CD14-positive monocyte (primary cell): Measurements from ENCODE around the gene ULBP3. TPM values are rescaled to one million over a fixed set of nuclear protein-coding genes. Genes with fewer than 3 reads are reported as not detected.

Experiments used
- DNase-seq, 3 donors: peaks; one replicate each; pipeline ENCODE4 v3.0.0-alpha.2; 2011 to 2022
- H2AFZ ChIP-seq: 2 replicates; pipeline ENCODE4 v1.6.0; 2012; ENCODE audit warnings: mild to moderate bottlenecking, low read depth, low read length, inconsistent platforms; ENCODE audit not compliant: insufficient read depth, poor library complexity, severe bottlenecking
- H3K27ac ChIP-seq, 2 donors: 1 replicate in 1 of 2; 2 replicates in 1 of 2; pipeline ENCODE4 v1.5.1; 2012 to 2013; ENCODE audit warnings: low read length in 2 of 2, control low read depth in 1 of 2, inconsistent platforms in 1 of 2, low read depth in 1 of 2, mild to moderate bottlenecking in 1 of 2
- H3K27me3 ChIP-seq, 2 donors: one replicate each; pipeline versions ENCODE4 v1.6.0 to v1.6.1; 2011 to 2013; ENCODE audit warnings: low read length in 2 of 2; ENCODE audit not compliant: control insufficient read depth in 2 of 2, insufficient read depth in 2 of 2
- H3K36me3 ChIP-seq, 2 donors: replicated peaks in 1 of 2; 1 replicate in 1 of 2; 2 replicates in 1 of 2; pipeline versions ENCODE4 v1.5.1 to v1.6.1; 2012 to 2013; ENCODE audit warnings: low read length in 2 of 2, control low read depth in 1 of 2, inconsistent platforms in 1 of 2, mild to moderate bottlenecking in 1 of 2; ENCODE audit not compliant: insufficient read depth in 2 of 2, control insufficient read depth in 1 of 2
- H3K4me1 ChIP-seq, 2 donors: 1 replicate in 1 of 2; 2 replicates in 1 of 2; pipeline versions ENCODE4 v1.5.1 to v1.6.1; 2012 to 2013; ENCODE audit warnings: low read length in 2 of 2, control low read depth in 1 of 2, inconsistent platforms in 1 of 2, mild to moderate bottlenecking in 1 of 2, moderate library complexity in 1 of 2; ENCODE audit not compliant: insufficient read depth in 2 of 2, control insufficient read depth in 1 of 2
- H3K4me2 ChIP-seq: replicated peaks from 2 replicates; pipeline ENCODE3; 2012; ENCODE audit warnings: low read length, moderate library complexity, mild to moderate bottlenecking; ENCODE audit not compliant: poor library complexity, severe bottlenecking; ENCODE audit errors: extremely low read depth
- H3K4me3 ChIP-seq, 3 experiments: fragments of 200-600 bp in 1 of 3; sonication (generic) in 1 of 3; replicated peaks in 1 of 3; 1 replicate in 2 of 3; 2 replicates in 1 of 3; pipeline ENCODE4 v1.5.1; 2011 to 2013; ENCODE audit warnings: low read length in 3 of 3, mild to moderate bottlenecking in 3 of 3, control low read depth in 2 of 3, low read depth in 2 of 3, inconsistent platforms in 1 of 3, moderate library complexity in 1 of 3
- H3K79me2 ChIP-seq: 2 replicates; pipeline ENCODE4 v1.6.0; 2012; ENCODE audit warnings: mild to moderate bottlenecking, control low read depth, inconsistent platforms, low read length, moderate library complexity; ENCODE audit not compliant: insufficient read depth
- H3K9ac ChIP-seq: 2 replicates; pipeline ENCODE4 v1.6.0; 2017; ENCODE audit warnings: low read length, mild to moderate bottlenecking; ENCODE audit not compliant: insufficient read depth, poor library complexity, severe bottlenecking
- H3K9me3 ChIP-seq, 2 donors: replicated peaks in 1 of 2; 1 replicate in 1 of 2; 2 replicates in 1 of 2; pipeline versions ENCODE4 v1.5.1 to v1.6.1; 2012 to 2013; ENCODE audit warnings: low read length in 2 of 2, control low read depth in 1 of 2; ENCODE audit not compliant: control insufficient read depth in 1 of 2, insufficient read depth in 1 of 2
- H4K20me1 ChIP-seq: 2 replicates; pipeline ENCODE4 v1.6.0; 2012; ENCODE audit warnings: mild to moderate bottlenecking, low read length, control low read depth, moderate library complexity; ENCODE audit not compliant: insufficient read depth
- H3K27ac Mint-ChIP-seq, 7 donors: one replicate each; pipeline ENCODE4 v1.8.0; 2020; ENCODE audit warnings: mild to moderate bottlenecking in 7 of 7, mixed read lengths in 7 of 7, moderate library complexity in 6 of 7, inconsistent platforms in 2 of 7
- H3K27me3 Mint-ChIP-seq, 3 donors: one replicate each; pipeline ENCODE4 v1.8.0; 2021 to 2022; ENCODE audit warnings: low read depth in 3 of 3, mild to moderate bottlenecking in 3 of 3, mixed read lengths in 3 of 3, moderate library complexity in 3 of 3, inconsistent platforms in 1 of 3
- H3K36me3 Mint-ChIP-seq, 2 donors: one replicate each; pipeline ENCODE4 v1.8.0; 2020; ENCODE audit warnings: mixed read lengths in 2 of 2, inconsistent platforms in 1 of 2, mild to moderate bottlenecking in 1 of 2
- H3K4me1 Mint-ChIP-seq: one replicate; pipeline ENCODE4 v1.8.0; 2020; ENCODE audit warnings: mild to moderate bottlenecking, mixed read lengths
- H3K4me3 Mint-ChIP-seq, 2 donors: one replicate each; pipeline ENCODE4 v1.8.0; 2020; ENCODE audit warnings: mild to moderate bottlenecking in 2 of 2, mixed read lengths in 2 of 2, moderate library complexity in 1 of 2
- H3K9me3 Mint-ChIP-seq, 7 donors: one replicate each; pipeline ENCODE4 v1.8.0; 2020 to 2022; ENCODE audit warnings: mixed read lengths in 7 of 7, mild to moderate bottlenecking in 6 of 7, moderate library complexity in 6 of 7, inconsistent platforms in 2 of 7
- CTCF ChIP-seq: fragments of 200-600 bp; IDR thresholded peaks from one replicate; pipeline ENCODE4 v1.8.0; 2022; ENCODE audit warnings: antibody characterized with exemption, mild to moderate bottlenecking
- WGBS: methylation state at CpG from one replicate; pipeline ENCODE4 v1.1.5; 2013; ENCODE audit warnings: missing lambda C conversion rate; ENCODE audit not compliant: insufficient coverage; 5-methylcytosine and 5-hydroxymethylcytosine counted together
- intact Hi-C, 2 donors: fragments of 100-400 bp; cut with micrococcal nuclease; formaldehyde crosslinking; loops; one replicate each; pipeline versions ENCODE4 v1.15.0 to v1.15.1; 2023
- polyA plus RNA-seq, 3 donors: library from polyadenylated mRNA; depleted of rRNA in 1 of 3; unstranded in 2 of 3; stranded (reverse) in 1 of 3; fragments of 300-500 nt in 2 of 3; fragments of >200 nt in 1 of 3; fragmentation: Illumina TruSeq in 2 of 3; gene quantifications; 1 replicate in 2 of 3; 2 replicates in 1 of 3; pipeline ENCODE4 v1.2.3, GENCODE V29; 2012 to 2021

ULBP3 gene
- polyA plus RNA-seq, 3 donors = 0.08 TPM; not detected in 2

GRCh38 chr6:150088481-150089154, 19.7 kb upstream of the ULBP3 start:
- Histone ChIP-seq H3K4me1 (no peaks in the 10 kb centered on the region), H3K4me2 (no peak overlapping the region), H3K27me3 (peaks cover 0 to 2% of the 10 kb centered on the region in 2 donors), H3K36me3 (no peaks in the 10 kb centered on the region), H4K20me1 (no peaks in the 10 kb centered on the region), H3K27ac (no peak overlapping the region), H3K9me3 (no peaks in the 10 kb centered on the region), H3K4me3 (no peak overlapping the region), H3K79me2 (no peaks in the 10 kb centered on the region), H3K9ac (no peak overlapping the region), H2AFZ (no peak overlapping the region)
- WGBS = 98% methylated on average over 10 of the region's 12 CpGs
- Mint-ChIP-seq H3K27ac (peak overlapping the region in 1 of 7 donors; percentile 66), H3K4me3 (no peak overlapping the region), H3K27me3 (peaks cover 5 to 23% (median 6%) of the 10 kb centered on the region in 3 donors), H3K4me1 (no peaks in the 10 kb centered on the region), H3K9me3 (no peaks in the 10 kb centered on the region), H3K36me3 (no peaks in the 10 kb centered on the region)
- no peak for TF ChIP-seq CTCF
- intact Hi-C loops = loop anchor here (10.0 kb wide), 1 partner anchor 306 kb away; no protein-coding TSS in a partner anchor
- no peak for DNase-seq

- H3K27me3 Mint-ChIP-seq = peaks cover 5 to 24% (median 11%) of the 10 kb centered on the region in 3 donors
- H3K4me1 ChIP-seq = no peaks in the 10 kb centered on the region
- no peak overlapping the region for H3K4me3 Mint-ChIP-seq
- H3K4me1 Mint-ChIP-seq = no peaks in the 10 kb centered on the region
- H3K9ac ChIP-seq = no peak overlapping the region
- no peaks in the 10 kb centered on the region for H4K20me1 ChIP-seq
- H3K9me3 ChIP-seq = no peaks in the 10 kb centered on the region
- H3K4me2 ChIP-seq = no peak overlapping the region
- no peak overlapping the region for H2AFZ ChIP-seq
- no peak for DNase-seq
- no peaks in the 10 kb centered on the region for H3K36me3 Mint-ChIP-seq
- H3K27ac ChIP-seq = no peak overlapping the region
- H3K79me2 ChIP-seq = no peaks in the 10 kb centered on the region
- H3K27me3 ChIP-seq = peaks cover 0 to 2% of the 10 kb centered on the region in 2 donors
- H3K36me3 ChIP-seq = no peaks in the 10 kb centered on the region
- TF ChIP-seq CTCF = no peak
- no peak overlapping the region for H3K27ac Mint-ChIP-seq
- H3K9me3 Mint-ChIP-seq = no peaks in the 10 kb centered on the region
- WGBS = no CpG with 5 or more reads among the region's 1 CpG
- no peak overlapping the region for H3K4me3 ChIP-seq
- intact Hi-C loops = loop anchor here (10.0 kb wide), 1 partner anchor 307 kb away; no protein-coding TSS in a partner anchor
These were observed 18.4 kb upstream of the ULBP3 start for GRCh38 chr6:150087336-150087735.
